ENCODE data around the gene GCN1.

The GCN1 gene

GRCh38 chr12:120228291-120229070 is 34.0 kb upstream of the GCN1 start:
- DNase-seq (ENCODE audit: low read depth) = peak; percentile 62

- DNase-seq (ENCODE audit: low read depth) = no peak
Observed at GRCh38 chr12:120228041-120228290, 33.5 kb upstream of the GCN1 start.

- no peak for DNase-seq (ENCODE audit: low read depth)
Observed at GRCh38 chr12:120227233-120228040, 32.9 kb upstream of the GCN1 start.

DNA sequence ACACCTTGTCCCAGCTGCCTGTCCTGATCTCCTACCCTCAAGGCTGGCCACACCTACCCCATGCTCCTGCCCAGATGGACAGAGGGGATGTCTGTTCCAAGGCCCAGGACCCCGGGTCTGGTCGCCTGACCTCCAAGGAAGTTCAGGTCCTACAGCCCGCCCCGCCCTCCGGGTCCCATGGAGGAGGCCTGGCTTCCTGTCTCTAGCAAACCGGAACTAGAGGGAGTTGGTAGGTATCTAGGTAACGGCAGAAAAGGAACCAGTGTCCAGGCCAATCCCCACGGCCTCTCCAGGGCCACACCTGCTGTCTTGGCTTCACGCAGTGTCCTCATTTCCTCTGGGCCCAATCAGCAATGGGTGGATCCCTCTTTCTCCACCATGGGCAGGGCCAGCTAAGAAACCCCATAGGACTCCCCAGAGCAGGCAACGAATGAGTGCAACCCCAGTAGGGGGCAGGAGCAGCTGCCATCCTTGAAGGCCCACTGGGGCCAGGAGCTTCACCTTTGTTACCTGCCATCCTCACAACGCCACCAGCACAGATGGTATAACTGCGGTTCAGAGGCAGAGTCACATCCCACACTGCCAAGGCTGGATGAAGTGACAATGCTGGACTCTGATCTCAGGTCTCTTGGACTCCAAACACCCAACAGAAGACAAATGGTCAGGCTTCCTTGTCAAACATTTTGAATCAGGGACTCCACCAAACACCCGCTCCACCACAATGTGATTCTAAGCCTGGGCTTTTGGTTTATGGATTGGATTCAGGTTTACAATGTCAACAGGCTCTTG is 31.5 kb upstream of the GCN1 start:
- DNase-seq (ENCODE audit: low read depth) = no peak

GRCh38 chr12:120225200-120225558 is 30.7 kb upstream of the GCN1 start:
- DNase-seq (ENCODE audit: low read depth) = no peak

DNA sequence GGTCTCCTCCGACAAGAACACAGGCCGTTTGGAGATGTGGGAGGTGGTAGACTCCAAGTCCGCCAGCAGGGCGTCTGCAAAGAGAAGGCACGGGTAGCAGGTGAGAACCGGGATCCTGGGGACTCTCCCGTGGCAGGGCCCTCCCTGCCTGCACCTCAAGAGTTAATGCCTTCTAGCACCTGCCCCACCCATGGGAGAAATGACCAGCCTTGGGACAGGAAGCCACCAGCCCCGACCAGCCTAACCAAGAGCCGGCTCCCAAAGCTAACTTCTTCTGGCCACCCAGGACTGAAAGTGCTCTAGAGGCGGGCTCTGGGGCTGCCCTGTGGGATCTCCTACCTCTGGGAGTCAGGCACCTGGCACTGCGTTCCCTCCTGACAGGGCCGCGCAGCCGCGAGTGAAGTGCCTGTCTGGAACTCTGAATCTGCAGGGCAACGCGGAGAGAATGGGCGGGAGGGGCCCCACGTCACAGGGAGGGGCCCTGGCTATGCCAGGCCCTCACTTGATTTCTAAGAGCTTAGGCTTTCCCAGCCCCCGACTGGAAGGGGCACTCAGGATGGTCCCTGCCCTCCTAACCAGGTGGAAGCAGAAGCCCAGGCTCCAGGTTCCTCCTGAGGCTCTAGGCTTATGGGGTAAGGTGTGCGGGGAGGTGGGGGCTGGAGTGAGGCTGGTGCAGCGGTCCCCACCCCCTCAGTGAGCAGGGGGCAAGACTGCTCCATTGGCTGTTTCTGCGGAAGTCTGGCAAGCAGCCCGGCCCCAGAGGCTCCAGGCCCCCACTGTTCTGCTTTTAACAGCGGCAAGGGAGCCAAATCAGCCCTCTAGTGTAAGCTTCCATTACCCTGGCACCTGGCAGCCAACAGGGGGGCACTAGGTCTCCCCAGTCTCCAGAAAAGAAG is 30.0 kb upstream of the GCN1 start:
- no peak for DNase-seq (ENCODE audit: low read depth)

GRCh38 chr12:120223458-120224303 is 29.2 kb upstream of the GCN1 start:
- no peak for DNase-seq (ENCODE audit: low read depth)

GRCh38 chr12:120222288-120222832 is 27.8 kb upstream of the GCN1 start:
- DNase-seq (ENCODE audit: low read depth) = no peak

DNA sequence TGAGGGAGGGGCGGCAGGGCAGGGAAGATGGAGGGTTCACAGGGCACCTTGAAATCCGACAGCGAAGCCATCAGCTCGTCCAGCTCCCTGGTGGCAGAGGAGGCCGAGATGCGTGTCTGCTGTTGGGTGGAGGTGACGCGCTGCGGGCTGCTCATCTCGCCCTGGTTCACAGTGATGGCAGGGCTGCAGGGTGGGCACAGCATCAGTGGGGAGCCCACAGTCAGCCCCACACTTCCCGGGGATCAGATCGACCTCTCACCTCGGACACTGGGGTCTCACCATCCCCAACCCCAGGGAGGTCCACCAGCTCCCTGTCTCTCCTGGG is 27.0 kb upstream of the GCN1 start:
- no peak for DNase-seq (ENCODE audit: low read depth)

GRCh38 chr12:120220838-120221575 is 26.5 kb upstream of the GCN1 start:
- DNase-seq (ENCODE audit: low read depth) = no peak

GRCh38 chr12:120218680-120219606 is 24.4 kb upstream of the GCN1 start:
- DNase-seq (ENCODE audit: low read depth) = no peak

GRCh38 chr12:120216742-120217605 is 22.5 kb upstream of the GCN1 start:
- no peak for DNase-seq (ENCODE audit: low read depth)

DNA sequence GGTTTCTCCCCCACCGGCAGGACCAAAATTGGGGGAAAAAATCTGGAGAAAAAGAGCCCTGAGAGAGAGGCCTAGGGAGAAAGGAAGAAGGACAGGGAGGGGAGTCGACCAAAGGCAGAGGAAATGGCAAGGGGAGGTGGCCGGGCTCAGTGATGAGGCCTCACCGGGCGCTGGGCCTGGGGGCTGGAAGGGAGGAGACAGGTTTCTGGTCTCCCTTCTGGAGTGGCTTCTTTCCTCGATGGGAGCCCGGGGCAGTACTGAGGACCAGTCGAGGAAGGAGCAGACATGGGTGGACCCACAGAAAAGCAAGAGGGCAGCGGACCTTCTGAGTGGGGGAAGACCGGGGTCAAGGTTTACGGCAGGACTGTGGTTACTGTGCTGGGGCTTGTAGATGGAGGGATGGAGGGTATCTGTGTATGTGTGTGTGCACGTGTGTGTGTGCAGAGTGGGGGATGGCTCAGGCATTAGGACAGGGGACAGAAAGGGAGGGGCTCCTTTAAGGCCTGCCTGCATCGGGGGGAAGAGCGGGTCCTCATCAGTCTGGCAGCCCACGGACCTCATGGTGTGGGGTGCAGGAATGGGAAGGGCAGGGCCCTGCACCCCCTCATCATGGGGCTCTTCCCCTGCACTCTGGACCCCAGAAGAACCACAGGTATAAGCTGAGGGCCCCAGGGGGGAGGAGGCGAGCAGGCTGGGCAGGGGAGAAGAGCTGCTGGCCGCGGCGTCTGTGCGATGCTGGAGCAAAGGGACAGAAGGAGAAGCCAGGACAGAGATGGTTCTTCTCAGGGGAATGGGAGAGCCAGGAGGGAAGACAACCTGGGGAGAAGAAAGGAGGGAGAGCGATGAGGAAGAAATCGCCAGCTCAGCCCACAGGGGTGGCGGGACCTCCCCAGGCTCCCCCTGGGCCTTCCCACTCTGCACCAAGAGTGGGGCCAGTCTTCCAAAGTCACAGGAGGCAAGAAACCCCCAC is 21.5 kb upstream of the GCN1 start:
- DNase-seq (ENCODE audit: low read depth) = no peak

GRCh38 chr12:120215357-120215735 is 20.8 kb upstream of the GCN1 start:
- no peak for DNase-seq (ENCODE audit: low read depth)

DNA sequence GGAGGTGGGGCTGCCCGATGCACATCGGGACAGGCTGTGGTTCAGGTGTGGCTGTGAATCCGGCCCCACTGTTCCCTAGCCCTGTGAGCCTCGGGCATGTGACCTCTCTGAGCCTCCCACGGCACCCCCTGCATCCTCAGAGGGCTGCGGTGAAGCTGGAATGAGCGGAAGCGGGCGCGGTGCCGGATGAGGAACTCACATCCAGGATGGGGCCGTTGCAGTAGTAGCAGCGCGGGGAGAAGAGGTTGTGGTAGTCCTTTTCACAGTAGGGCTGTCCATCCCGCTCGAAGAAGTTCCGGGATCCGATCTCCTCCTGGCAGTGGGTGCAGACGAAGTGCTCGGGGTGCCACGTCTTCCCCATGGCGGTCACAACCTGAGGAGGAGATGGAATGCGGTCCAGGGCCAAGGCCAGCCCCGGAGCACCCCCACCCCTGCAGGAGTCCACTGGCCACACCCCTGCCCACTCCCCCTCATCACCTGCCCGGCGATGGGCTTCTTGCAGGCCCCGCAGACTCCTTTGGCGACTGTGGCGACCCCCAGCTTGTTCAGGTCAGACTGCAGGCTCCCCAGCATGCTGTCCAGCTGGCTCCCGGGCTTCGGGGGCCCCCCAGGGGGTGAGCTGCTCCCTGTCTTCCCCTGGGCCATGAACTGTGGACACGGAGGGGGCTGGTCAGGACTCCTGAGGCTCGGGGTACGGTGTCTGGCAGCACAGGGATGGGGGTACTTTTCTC is 20.3 kb upstream of the GCN1 start:
- no peak for DNase-seq (ENCODE audit: low read depth)

GRCh38 chr12:120213758-120214157 is 19.2 kb upstream of the GCN1 start:
- DNase-seq (ENCODE audit: low read depth) = no peak

Measured in HS-27A (cell line).